ENCODE measurements around the gene MOV10L1.
"Not testable (repeated sequence)": the region's sequence is repeated elsewhere in the genome, so short reads cannot be mapped to it uniquely, and the experiment has no call there.

MOV10L1 gene

DNA sequence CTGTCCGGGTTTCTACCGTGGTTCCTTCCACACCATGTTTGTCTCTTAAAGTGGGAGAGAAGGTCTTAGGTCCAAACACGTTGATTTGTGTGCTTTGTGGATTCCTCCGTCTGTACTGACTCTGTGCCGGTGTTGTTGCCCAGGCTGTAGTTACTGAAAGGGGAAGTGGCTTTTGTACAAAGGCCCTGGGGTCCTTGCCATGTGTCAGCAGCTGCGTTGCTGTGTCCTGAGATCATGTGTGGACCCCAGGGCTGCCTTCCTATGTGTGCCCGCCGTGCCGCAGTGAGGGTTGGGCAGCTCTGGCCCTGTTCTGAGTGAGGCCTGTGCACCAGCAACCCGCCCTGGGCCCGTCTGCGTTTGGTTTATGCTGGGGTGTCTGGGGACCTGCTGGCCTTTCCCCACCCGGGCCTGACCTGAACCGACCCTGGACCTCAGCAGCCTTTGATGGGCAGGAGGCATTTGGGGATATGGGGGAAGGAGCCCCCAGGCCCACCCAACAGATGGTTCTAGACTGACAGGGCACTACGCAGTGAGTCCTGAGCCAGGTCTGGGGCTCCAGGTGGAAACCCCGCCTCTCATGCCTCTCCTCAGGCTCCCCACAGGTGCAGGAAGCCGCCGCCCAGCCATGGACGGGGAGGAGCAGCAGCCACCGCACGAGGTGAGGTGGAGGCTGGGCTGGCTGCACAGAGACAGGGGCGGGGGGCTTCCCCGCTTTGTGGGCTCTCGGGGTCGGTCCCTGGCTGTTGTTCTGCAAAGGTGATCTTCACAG lies 102.8 kb downstream of the MOV10L1 start:
- no peak for DNase-seq

DNA sequence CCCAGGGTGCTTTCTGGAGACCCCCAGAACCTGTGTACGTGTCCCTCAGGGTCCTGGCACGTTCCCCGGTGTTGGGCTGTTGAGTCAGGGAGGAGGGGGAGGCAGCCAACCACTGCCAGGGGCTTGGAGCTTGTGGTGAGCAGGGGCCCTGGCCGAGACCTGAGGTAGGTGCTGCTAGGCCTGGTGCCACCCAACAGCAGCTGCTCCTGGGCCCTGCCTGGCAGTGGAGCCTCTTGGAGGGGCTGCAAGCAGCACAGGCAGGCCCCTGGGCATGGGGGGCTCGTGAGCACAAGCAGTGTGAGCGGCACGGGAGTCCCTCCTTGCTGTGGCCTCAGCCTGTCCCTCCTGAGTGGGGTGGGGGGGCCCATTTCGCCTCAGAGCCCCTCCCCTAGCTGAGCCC lies 103.8 kb downstream of the MOV10L1 start:
- no peak for DNase-seq

DNA sequence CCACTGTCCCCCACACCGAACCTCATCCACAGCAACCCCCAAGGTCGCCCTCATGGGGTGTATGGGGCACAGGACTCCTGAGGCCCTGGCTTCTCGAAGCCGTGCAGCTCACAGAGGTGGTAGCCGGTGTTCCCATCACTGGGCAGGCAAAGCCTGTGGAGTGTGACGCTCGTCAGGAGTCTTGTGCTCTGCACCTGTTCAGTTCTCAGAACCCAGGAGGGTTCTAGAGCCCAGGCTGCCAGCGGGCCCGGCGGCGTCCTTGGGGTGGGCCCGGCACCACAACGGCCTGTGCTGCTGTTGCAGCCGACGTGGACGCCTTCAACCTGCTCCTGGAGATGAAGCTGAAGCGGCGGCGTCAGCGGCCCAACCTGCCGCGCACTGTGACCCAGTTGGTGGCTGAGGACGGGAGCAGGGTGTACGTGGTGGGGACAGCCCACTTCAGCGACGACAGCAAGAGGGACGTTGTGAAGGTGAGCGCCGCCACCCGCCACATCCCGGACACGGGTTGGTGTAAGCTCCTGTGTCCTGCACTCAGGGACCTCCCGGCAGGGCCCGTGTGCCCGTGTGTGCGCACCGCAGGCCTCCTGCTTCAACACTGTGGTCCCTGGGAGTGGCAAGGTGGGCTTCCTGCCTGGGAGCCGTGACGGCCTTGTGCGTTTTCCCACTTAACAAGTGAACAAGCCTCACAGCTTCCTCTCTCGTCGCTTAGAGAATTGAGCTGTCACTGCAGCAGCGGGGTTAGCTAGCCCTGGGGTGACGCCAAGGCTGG lies 104.4 kb downstream of the MOV10L1 start:
- no peak for DNase-seq

DNA sequence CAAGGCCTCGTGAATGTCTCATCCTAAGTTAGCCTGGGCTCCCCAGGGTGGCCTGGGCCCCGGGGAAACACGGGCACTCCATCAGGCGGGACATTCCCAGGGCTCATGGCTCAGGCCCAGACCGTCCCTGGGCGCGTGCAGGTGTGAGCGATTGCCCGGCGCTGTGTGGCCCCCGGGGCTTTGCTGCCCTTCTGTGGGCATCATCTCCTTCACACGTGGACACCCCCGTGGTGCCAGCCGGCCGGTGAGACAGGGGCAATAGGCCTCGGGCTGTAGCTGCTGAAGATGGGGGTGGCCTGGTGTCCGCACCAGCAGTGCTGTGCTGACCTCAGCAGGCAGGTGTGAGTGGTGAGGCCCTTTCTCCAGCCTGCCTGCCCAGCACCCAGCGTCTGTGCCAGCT lies 106.5 kb downstream of the MOV10L1 start:
- no peak for DNase-seq

DNA sequence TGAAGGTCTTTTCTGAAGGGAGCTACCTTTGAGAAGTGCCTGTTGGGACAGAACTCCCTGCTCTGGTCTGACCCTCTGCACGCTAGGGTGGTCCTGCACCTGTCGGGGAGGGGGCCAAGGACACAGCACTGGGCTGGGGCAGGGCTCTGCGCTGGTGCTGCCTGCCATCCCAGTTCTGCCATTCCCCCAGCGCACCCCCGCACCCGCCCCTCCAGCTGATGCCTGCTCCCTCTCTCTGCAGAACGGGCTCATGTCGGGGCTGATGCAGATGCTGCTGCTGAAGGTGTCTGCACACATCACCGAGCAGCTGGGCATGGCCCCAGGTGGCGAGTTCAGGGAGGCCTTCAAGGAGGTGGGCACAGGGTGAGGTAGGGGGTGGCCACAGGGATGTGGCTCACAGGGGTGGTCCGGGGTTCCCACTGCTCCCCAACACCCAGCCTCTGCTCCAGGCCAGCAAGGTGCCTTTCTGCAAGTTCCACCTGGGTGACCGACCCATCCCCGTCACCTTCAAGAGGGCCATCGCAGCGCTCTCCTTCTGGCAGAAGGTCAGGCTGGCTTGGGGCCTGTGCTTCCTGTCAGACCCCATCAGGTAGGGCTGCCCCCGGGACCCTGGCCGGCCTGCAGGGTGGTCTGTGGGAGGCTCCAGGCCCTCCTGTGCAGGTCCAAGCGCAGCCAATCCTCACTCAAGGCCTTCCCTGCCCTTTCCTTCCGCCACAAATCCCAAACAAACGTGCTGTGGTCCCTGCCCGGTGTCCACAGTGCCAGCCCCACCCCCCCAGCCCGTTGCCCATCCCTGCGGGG lies 107.4 kb downstream of the MOV10L1 start:
- DNase-seq, result no peak

DNA sequence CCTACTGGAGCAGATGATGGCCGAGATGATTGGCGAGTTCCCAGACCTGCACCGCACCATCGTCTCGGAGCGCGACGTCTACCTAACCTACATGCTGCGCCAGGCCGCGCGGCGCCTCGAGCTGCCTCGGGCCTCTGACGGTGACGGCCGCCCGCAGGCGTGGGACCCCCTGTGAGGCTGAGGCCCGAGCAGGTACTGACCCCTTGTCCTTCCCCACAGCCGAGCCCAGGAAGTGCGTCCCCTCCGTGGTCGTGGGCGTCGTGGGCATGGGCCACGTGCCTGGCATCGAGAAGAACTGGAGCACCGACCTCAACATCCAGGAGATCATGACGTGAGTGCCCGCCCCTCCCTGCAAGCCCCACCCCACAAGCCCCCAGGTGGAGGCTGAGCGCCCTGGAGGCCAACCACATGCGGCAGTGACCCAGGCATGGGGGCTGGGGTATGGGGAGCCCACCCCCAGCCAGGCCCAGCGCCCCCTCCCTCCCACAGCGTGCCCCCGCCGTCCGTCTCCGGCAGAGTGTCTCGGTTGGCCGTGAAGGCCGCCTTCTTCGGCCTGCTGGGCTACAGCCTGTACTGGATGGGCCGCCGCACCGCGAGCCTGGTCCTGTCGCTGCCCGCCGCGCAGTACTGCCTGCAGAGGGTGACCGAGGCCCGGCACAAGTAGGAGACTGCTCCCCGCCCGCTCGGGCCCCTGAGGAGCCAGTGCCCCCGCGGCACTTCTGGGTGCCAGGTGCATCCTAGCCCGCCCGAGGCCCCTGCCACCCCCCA lies 108.2 kb downstream of the MOV10L1 start:
- DNase-seq, result no peak

DNA sequence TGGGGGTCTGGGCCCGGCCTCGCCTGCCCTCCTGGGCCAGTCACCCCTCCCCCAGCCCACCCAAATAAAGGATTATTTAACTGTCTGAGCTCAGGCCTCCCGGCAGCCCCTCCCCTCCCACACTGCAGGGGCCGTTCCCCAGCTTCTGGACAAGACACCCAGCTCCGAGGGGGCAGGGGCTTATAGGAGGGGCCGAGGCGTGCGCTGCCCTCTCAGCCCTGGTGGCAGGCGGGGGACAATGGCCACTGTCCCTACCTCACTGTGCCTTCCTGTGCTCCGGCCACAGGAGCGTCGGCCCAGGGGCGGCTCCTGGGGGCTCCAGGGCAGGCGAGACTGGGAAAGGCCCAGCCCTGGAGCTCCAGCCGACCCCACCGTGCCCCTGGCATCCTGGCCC lies 108.8 kb downstream of the MOV10L1 start:
- no peak for DNase-seq

DNA sequence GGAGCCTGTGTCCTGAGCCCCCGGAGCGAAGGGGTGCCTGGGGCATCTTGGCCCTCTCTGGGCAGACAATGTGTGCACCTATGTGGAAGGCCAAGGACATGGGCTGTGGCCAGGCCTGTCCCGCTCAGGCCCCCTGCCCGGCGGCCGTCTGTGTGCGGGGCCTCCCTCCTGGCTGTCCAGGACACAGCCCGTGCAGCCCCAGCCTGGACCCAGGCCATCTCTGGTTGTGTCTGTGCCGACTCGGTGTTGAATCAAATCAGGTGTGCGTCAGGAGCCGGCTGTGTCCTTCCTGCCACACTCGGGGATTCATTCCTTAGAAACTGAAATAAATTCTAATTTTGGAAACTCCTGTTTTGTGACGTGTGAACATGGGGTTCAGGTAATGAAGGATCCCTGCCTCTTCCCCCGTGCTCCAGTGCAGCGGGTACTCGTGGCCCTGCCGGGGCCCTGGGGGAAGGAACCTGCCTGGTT lies 109.5 kb downstream of the MOV10L1 start:
- no peak for DNase-seq

DNA sequence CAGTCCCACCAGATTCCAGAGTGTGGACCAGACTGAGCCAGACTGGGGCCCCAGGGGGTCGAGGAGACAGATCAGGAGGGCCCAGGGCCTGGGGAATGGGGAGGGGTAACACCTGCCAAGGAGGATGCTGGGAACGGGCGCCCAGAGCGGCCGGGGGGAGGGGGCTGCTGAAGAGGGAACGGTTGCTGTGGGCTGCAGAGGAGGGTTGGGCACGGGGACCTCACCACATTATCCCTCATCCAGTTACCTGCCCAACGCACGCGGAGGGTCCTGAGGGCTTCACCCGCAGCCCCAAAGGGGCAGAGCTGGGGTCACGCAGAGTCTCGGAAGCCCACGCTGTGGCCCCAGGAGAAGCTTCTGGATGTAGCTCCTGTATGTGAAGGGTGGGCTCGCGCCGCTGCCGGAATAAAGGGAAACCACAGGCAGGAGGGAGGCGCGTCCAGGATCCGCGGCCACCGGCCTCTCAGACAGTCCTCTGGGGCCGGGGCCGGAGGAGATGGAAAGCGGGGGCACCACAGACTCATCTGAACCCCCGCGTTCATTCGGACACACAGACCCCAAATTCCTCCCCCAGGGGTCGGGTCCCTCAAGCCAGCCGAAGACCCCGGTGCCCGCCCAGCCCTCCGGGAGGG lies 110.1 kb downstream of the MOV10L1 start:
- DNase-seq, result no peak

DNA sequence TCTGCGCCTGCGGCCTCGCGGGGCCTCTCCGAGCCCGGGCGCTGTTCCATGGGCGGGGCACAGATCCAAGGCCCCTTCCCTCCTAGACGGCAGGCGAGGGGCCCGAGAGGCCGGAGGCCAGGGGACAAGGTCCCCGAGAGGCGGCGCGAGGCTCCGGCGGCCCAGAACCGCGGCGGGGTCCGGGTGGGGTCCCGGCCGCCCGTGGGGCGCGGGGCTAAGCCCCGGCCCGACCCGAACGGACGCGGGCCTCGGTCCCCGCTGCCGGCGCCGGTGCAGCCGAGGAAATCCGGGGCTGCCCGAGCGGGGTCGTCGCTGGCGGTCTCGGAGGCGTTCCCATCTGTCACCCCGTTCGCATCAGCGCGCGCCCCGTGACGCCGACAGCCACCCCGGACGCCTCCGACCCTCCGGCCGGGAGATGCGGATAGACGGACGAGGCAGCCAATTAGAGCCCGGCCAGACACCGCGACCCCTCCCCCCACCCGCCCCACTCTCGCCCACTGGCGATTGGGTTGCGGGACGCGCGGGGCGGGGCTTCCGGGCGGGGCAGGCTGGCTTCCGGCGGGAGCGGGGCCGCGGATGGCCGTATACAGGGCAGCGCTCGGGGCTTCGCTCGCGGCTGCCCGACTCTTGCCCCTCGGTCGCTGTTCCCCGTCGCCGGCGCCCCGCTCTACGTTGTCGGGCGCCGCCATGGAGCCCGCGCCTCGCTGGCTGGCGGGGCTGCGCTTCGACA lies 110.8 kb downstream of the MOV10L1 start, which contains the start of gene SELENOO:
Gene SELENOO, plus strand, starts transcription at position 551 of the 730 bp plus-strand sequence. Its CDS starts 26 bp downstream, at position 577.
- peak; percentile 84 for DNase-seq

DNA sequence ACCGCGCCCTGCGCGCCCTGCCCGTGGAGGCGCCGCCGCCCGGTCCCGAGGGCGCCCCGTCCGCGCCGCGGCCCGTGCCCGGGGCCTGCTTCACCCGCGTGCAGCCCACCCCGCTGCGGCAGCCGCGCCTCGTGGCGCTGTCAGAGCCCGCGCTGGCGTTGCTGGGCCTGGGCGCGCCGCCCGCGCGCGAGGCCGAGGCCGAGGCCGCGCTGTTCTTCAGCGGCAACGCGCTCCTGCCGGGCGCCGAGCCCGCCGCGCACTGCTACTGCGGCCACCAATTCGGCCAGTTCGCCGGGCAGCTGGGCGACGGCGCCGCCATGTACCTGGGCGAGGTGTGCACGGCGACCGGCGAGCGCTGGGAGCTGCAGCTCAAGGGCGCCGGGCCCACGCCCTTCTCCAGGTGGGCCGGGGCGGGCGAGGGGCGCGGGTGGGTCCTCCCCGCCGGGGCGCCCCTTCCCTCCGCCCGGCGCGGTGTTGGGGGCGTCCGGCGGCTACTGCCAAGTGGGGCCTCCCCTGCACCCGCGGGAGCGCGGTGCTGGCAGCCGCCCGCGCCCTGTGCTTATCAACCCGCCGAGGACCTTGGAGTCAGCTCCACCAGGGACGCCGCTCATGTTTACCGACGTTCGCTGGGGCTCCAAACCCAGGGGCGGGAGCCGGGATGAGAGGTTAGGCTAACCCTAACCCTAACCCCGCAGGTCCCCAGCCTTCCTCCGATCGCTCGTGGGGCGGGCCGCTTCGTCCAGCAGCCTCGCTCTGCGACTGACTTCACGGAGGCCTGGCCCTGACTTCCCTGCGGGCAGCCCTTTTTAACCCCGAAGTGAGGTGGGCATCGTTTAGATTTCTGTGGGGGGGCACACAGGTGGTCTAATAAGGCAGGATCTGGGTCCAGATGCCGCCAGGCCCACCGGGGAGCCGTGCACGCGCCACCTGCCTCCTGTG lies 111.7 kb downstream of the MOV10L1 start:
- DNase-seq, result no peak

DNA sequence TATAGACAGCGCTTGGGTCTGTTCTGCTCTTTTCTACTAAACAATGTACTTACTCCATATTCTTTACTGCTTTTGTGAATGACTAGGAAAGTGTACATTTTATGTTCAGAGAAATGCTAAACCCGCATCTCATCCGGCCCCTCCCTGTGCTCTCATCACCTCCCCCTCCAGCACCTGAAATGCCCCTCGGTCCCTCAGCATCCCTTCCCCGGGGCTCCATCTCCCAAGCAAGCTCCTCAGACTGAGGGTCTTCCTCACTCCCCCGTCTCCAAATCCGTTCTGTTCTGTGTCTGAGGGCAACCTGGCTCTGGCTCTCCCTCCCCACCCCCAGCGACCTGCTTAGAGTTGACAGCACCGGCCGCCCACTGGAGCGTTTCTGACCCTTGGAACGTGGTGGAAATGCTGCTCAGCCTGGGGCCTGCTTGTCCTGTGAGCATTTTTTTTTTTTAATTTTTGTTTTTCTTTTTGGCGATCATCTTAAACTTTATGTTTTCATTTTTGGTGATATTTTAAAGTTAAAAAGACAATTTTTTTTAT lies 112.4 kb downstream of the MOV10L1 start:
- DNase-seq, result no peak

DNA sequence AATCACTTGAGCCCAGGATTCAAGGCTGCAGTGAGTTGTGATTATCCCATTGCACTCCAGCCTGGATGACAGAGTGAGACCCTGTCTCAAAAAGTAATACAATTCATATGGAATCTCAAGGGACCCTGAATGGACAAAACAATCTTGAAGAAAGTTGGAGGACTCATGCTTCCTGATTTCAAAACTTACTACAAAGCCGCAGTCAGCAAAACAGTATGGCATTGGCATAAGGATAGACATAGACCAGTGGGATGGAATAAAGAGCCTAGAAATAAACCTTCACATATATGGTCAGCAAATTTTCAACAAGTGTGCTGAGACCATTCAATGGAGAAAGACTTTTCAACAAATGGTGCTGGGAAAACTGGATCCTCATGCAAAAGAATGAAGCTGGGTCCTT lies 113.5 kb downstream of the MOV10L1 start:
- DNase-seq, result no peak

DNA sequence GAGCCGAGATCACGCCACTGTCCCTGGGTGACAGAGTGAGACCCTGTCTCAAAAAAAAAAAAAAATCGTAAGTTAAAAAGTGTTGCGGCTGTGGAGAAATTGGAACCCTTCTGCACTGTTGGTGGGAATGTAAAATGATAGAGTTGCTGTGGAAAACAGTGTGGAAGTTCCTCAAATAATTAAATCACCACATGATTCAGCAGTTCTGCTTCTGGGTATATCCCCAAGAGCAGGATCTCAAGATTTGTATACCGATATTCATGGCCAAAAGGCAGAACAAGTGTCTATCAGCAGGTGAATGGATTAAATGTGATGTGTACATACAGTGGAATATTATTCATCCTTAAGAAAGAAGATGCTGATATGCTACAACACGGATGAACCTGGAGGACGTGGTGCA lies 114.8 kb downstream of the MOV10L1 start:
- DNase-seq, result no peak

DNA sequence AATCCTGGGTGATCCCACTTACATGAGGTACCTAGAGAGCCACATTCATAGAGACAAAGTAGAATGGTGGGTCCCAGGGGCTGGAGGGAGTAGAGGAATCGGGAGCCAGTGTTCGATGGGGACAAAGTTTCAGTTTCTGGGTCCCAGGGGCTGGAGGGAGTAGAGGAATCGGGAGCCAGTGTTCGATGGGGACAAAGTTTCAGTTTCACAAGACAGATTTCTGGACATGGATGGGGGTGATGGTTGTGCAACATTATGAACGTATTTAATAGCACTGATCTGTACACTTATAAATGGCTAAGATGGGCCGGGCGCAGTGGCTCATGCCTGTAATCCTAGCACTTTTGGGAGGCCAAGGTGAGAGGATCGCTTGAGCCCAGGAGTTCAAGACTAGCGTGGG lies 115.2 kb downstream of the MOV10L1 start:
- DNase-seq, result not testable (repeated sequence)

DNA sequence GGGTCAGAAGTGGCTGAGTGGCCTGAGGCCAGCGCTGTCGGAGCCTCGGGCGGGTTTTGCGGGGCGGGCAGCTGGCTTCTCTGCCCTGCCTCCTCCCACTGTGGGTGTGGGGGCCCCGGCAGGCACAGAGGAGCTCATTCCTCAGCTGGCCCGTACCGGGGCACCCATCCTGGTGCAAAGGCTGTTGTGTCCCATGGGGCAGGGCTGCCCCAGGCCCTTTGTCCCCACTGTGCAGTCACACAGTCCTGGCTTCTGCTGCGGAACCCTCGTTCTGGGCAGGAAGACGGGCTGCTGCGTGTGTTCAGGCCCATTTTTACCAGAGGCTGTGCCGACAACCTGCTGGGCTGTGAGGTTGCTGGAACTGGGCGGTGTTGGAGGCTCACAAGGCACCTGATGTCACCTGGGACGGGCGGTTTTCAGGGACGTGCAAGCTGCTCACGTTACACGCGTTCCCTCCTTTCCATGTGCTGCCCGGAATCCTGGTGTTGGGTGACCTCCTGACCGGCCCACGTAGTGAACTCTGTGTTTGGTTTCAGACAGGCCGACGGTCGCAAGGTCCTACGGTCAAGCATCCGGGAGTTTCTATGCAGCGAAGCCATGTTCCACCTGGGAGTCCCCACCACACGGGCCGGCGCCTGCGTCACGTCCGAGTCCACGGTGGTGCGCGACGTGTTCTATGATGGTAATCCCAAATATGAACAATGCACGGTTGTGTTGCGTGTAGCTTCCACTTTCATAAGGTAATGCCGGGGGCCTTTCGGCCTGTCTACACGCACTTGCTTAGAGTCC lies 116.2 kb downstream of the MOV10L1 start:
- DNase-seq, result no peak

DNA sequence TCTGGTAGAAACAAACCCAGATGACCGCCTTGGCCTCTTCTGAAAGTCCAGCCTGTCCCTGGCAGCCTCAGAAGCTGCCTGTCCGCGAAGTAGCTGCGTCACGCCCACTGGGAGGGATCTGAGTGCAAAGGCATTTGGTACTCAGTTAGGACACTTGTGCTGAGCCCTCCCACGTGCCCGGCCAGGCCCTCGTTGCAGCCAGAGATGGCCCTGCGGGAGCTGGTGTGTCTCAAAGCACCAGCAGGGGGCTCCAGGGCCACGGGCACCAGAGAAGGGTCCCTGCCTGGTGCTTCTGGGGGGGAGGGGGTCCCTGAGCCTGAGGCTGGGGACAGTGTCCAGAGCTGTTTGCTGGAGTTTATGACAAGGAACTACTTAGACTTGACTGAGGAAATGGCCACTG lies 116.8 kb downstream of the MOV10L1 start:
- no peak for DNase-seq

DNA sequence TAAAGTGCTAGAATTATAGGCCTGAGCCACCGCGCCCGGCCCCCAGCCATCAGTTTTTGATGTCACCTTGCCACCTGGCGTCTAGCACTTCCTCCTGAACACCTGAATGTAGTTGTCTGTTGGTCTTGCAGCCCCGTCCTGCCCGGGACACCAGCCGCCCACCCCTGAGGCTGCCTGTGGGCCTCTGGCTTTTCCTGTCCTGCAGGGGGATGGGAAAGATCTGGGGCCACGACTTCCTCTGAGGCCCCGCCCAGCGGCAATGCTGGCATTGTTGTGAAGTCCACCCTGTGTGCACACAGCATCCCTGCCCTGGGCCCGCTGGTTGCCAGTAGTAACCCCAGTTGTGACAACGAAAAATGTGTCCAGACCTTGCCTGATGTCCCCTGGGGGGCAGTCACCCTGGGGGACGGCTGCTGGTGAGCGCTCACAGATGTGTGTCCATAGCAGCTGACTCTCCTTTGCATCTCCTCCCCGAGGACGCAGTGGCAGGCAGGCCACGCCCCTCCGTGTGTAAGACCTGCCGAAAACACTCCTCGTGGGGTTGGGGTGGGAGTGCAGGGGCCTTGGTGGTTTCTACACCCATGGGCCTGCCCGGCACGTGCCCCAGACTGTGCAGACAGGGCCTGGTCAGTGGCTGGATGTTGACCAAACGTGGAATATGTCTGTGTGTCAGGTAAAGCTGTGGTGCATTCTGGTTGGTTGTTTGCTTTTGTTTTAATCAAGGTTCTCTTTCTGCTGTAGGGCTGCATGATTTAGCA lies 117.8 kb downstream of the MOV10L1 start:
- no peak for DNase-seq
